Neural progenitor cell (in vitro differentiated cells): ENCODE data around the gene CAP1. TPM values are rescaled to one million over a fixed set of nuclear protein-coding genes. Genes with fewer than 3 reads are reported as not detected.

Source experiments
- DNase-seq: peaks from one replicate; pipeline ENCODE4 v3.0.0-alpha.2; 2016; ENCODE audit warnings: low spot score
- H2AFZ ChIP-seq: fragments of 200-600 bp; sonication (generic); replicated peaks from 2 replicates; pipeline ENCODE4 v1.6.1; 2016; ENCODE audit warnings: antibody characterized with exemption
- H3F3A ChIP-seq: fragments of 200-600 bp; sonication (generic); 2 replicates; pipeline ENCODE4 v1.6.1; 2016; ENCODE audit warnings: antibody characterized with exemption, low read depth
- H3K27ac ChIP-seq: fragments of 200-600 bp; sonication (generic); 2 replicates; pipeline ENCODE4 v1.5.1; 2016; ENCODE audit warnings: mild to moderate bottlenecking
- H3K27me3 ChIP-seq: fragments of 200-600 bp; sonication (generic); 2 replicates; pipeline ENCODE4 v1.6.1; 2016; ENCODE audit warnings: mild to moderate bottlenecking, moderate library complexity
- H3K36me3 ChIP-seq: fragments of 200-600 bp; sonication (generic); 2 replicates; pipeline ENCODE4 v1.5.1; 2016
- H3K4me1 ChIP-seq: fragments of 200-600 bp; sonication (generic); 2 replicates; pipeline ENCODE4 v1.6.1; 2016; ENCODE audit warnings: mixed run types
- H3K4me2 ChIP-seq: fragments of 200-600 bp; sonication (generic); 2 replicates; pipeline ENCODE4 v1.6.1; 2016
- H3K4me3 ChIP-seq: fragments of 200-600 bp; sonication (generic); 2 replicates; pipeline ENCODE4 v1.5.1; 2016
- H3K79me2 ChIP-seq: fragments of 200-600 bp; sonication (generic); 2 replicates; pipeline ENCODE4 v1.6.1; 2016; ENCODE audit warnings: low read depth
- H3K9ac ChIP-seq: fragments of 200-600 bp; sonication (generic); 2 replicates; pipeline ENCODE4 v1.6.1; 2016
- H3K9me3 ChIP-seq: fragments of 200-600 bp; sonication (generic); 2 replicates; pipeline ENCODE4 v1.5.1; 2016; ENCODE audit warnings: low read depth
- H4K20me1 ChIP-seq: fragments of 200-600 bp; sonication (generic); 2 replicates; pipeline ENCODE4 v1.6.1; 2016; ENCODE audit warnings: low read depth
- H3K27ac Mint-ChIP-seq: 3 replicates; pipeline ENCODE4 v1.8.0; 2021; ENCODE audit warnings: mixed read lengths
- H3K27me3 Mint-ChIP-seq: 2 replicates; pipeline ENCODE4 v1.8.0; 2022; ENCODE audit warnings: low read depth, mild to moderate bottlenecking, inconsistent platforms, moderate library complexity, mixed read lengths; ENCODE audit not compliant: insufficient read depth
- H3K36me3 Mint-ChIP-seq: 3 replicates; pipeline ENCODE4 v1.8.0; 2021; ENCODE audit warnings: mixed read lengths
- H3K4me1 Mint-ChIP-seq: 3 replicates; pipeline ENCODE4 v1.8.0; 2021; ENCODE audit warnings: mixed read lengths
- H3K4me3 Mint-ChIP-seq: 3 replicates; pipeline ENCODE4 v1.8.0; 2021; ENCODE audit warnings: mild to moderate bottlenecking, moderate library complexity, mixed read lengths
- H3K9me3 Mint-ChIP-seq: 3 replicates; pipeline ENCODE4 v1.8.0; 2020; ENCODE audit warnings: mixed read lengths
- CTCF ChIP-seq: fragments of 200-600 bp; sonication (generic); IDR thresholded peaks from 2 replicates; pipeline ENCODE4 v1.5.1; 2017; ENCODE audit warnings: antibody characterized with exemption, mild to moderate bottlenecking
- EZH2 ChIP-seq: fragments of 200-600 bp; sonication (generic); IDR thresholded peaks from 2 replicates; pipeline ENCODE4 v1.6.1; 2017; ENCODE audit warnings: antibody characterized with exemption, mild to moderate bottlenecking, moderate library complexity
- EZH2phosphoT487 ChIP-seq: fragments of 200-600 bp; sonication (generic); IDR thresholded peaks from 2 replicates; pipeline ENCODE4 v1.6.1; 2017; ENCODE audit warnings: antibody characterized with exemption
- total RNA-seq: library from RNA; depleted of rRNA; stranded (reverse); fragments of >200 nt; gene quantifications from 2 replicates; pipeline ENCODE4 v1.2.3, GENCODE V29; 2015; ENCODE audit warnings: low replicate concordance

CAP1 gene
- total RNA-seq, 1 donor from 2014 or later = 150 TPM

- H3K79me2 ChIP-seq = no peaks in the 10 kb centered on the region
- H3K36me3 ChIP-seq = no peaks in the 10 kb centered on the region
- H3K4me1 ChIP-seq = no peaks in the 10 kb centered on the region
- H3K9ac ChIP-seq = no peak overlapping the region
- Mint-ChIP-seq H3K4me1 (peaks cover 13% of the 10 kb centered on the region), H3K4me3 (no peak overlapping the region), H3K36me3 (no peaks in the 10 kb centered on the region), H3K27ac (peak overlapping the region; percentile 72), H3K9me3 (peaks cover 4% of the 10 kb centered on the region), H3K27me3 (peaks cover 3% of the 10 kb centered on the region)
- no peaks in the 10 kb centered on the region for H3K9me3 ChIP-seq
- no peak for DNase-seq
- H4K20me1 ChIP-seq = no peaks in the 10 kb centered on the region
- no peak overlapping the region for H3K27ac ChIP-seq
- no peaks in the 10 kb centered on the region for H3K27me3 ChIP-seq
- no peak for TF ChIP-seq CTCF
- TF ChIP-seq EZH2phosphoT487 = no peak
- TF ChIP-seq EZH2 = no peak
- H3K4me2 ChIP-seq = no peak overlapping the region
- H3F3A ChIP-seq = no peaks in the 10 kb centered on the region
- H2AFZ ChIP-seq = peak overlapping the region; percentile 13
- no peak overlapping the region for H3K4me3 ChIP-seq
Observed at GRCh38 chr1:39995973-39996393, 44.5 kb upstream of the CAP1 start.

- TF ChIP-seq EZH2 = no peak
- Histone ChIP-seq H3K4me3 (no peak overlapping the region), H3K27ac (no peak overlapping the region), H3K4me1 (no peaks in the 10 kb centered on the region), H4K20me1 (no peaks in the 10 kb centered on the region), H3K27me3 (no peaks in the 10 kb centered on the region), H3K9ac (no peak overlapping the region), H3K36me3 (no peaks in the 10 kb centered on the region), H3F3A (no peaks in the 10 kb centered on the region), H3K79me2 (no peaks in the 10 kb centered on the region), H3K4me2 (no peak overlapping the region), H3K9me3 (no peaks in the 10 kb centered on the region), H2AFZ (no peak overlapping the region)
- Mint-ChIP-seq H3K36me3 (no peaks in the 10 kb centered on the region), H3K9me3 (peaks cover 4% of the 10 kb centered on the region), H3K4me1 (peaks cover 12% of the 10 kb centered on the region), H3K27ac (no peak overlapping the region), H3K27me3 (peaks cover 3% of the 10 kb centered on the region), H3K4me3 (no peak overlapping the region)
- no peak for DNase-seq
Observed at GRCh38 chr1:39996396-39997004, 44.0 kb upstream of the CAP1 start.

- H4K20me1 ChIP-seq = no peaks in the 10 kb centered on the region
- Mint-ChIP-seq H3K9me3 (peaks cover 13% of the 10 kb centered on the region), H3K4me3 (no peak overlapping the region), H3K27me3 (peaks cover 2% of the 10 kb centered on the region), H3K4me1 (peaks cover 17% of the 10 kb centered on the region), H3K27ac (peak overlapping the region; percentile 37), H3K36me3 (peaks cover 5% of the 10 kb centered on the region)
- no peak for DNase-seq
- no peak overlapping the region for H3K9ac ChIP-seq
- H3K4me3 ChIP-seq = no peak overlapping the region
- no peaks in the 10 kb centered on the region for H3K27me3 ChIP-seq
- TF ChIP-seq CTCF (no peak), EZH2phosphoT487 (no peak), EZH2 (no peak)
- H2AFZ ChIP-seq = no peak overlapping the region
- no peaks in the 10 kb centered on the region for H3K9me3 ChIP-seq
- no peaks in the 10 kb centered on the region for H3F3A ChIP-seq
- H3K79me2 ChIP-seq = no peaks in the 10 kb centered on the region
- H3K27ac ChIP-seq = no peak overlapping the region
- H3K4me1 ChIP-seq = no peaks in the 10 kb centered on the region
- no peak overlapping the region for H3K4me2 ChIP-seq
- no peaks in the 10 kb centered on the region for H3K36me3 ChIP-seq
Observed at GRCh38 chr1:40001456-40001855, 39.1 kb upstream of the CAP1 start.
